HG03439 (cell line): ENCODE measurements around the gene C7orf33.
"Not testable (repeated sequence)": the region's sequence is repeated elsewhere in the genome, so short reads cannot be mapped to it uniquely, and the experiment has no call there.

ENCODE experiments used
- ATAC-seq: cut with Tn5 transposase; IDR thresholded peaks from one replicate; pipeline ENCODE4 v1.9.1; 2021; ENCODE audit warnings: mild to moderate bottlenecking, moderate library complexity; ENCODE audit not compliant: unreplicated experiment

Gene C7orf33

GRCh38 chr7:148590471-148590870 is at the start of gene C7orf33:
C7orf33 (plus strand) TSS chr7:148590766; CDS start chr7:148590926, 160 bp downstream.
- ATAC-seq = no peak

GRCh38 chr7:148541891-148542504 is 48.6 kb upstream of the C7orf33 start:
- ATAC-seq = no peak

GRCh38 chr7:148543302-148543701 is 47.3 kb upstream of the C7orf33 start:
- ATAC-seq = no peak

GRCh38 chr7:148545172-148545571 is 45.4 kb upstream of the C7orf33 start:
- no peak for ATAC-seq

GRCh38 chr7:148545932-148546331 is 44.6 kb upstream of the C7orf33 start:
- ATAC-seq = no peak

GRCh38 chr7:148546857-148547256 is 43.7 kb upstream of the C7orf33 start:
- ATAC-seq = no peak

GRCh38 chr7:148547951-148548350 is 42.6 kb upstream of the C7orf33 start:
- no peak for ATAC-seq

- no peak for ATAC-seq
Observed at GRCh38 chr7:148553979-148554378, 36.6 kb upstream of the C7orf33 start.

- no peak for ATAC-seq
Observed at GRCh38 chr7:148556892-148557291, 33.7 kb upstream of the C7orf33 start.

- ATAC-seq = no peak
Observed at GRCh38 chr7:148558914-148559313, 31.7 kb upstream of the C7orf33 start.

- no peak for ATAC-seq
Observed at GRCh38 chr7:148561099-148561498, 29.5 kb upstream of the C7orf33 start.

GRCh38 chr7:148563583-148564274 is 26.8 kb upstream of the C7orf33 start:
- ATAC-seq = no peak

- peak; percentile 57 for ATAC-seq
Observed at GRCh38 chr7:148564275-148564951, 26.2 kb upstream of the C7orf33 start.

- ATAC-seq = no peak
Observed at GRCh38 chr7:148566736-148567135, 23.8 kb upstream of the C7orf33 start.

GRCh38 chr7:148567524-148567923 is 23.0 kb upstream of the C7orf33 start:
- no peak for ATAC-seq

- no peak for ATAC-seq
Observed at GRCh38 chr7:148570510-148570909, 20.1 kb upstream of the C7orf33 start.

- ATAC-seq = not testable (repeated sequence)
Observed at GRCh38 chr7:148570973-148571372, 19.6 kb upstream of the C7orf33 start.

- ATAC-seq = no peak
Observed at GRCh38 chr7:148571381-148571780, 19.2 kb upstream of the C7orf33 start.

- no peak for ATAC-seq
Observed at GRCh38 chr7:148572067-148572522, 18.5 kb upstream of the C7orf33 start.

GRCh38 chr7:148573581-148573980 is 17.0 kb upstream of the C7orf33 start:
- ATAC-seq = not testable (repeated sequence)

- no peak for ATAC-seq
Observed at GRCh38 chr7:148575640-148576411, 14.7 kb upstream of the C7orf33 start.
